Spleen (tissue), 11 donors: ENCODE results near the gene ADGRA1. TPM values are rescaled to one million over a fixed set of nuclear protein-coding genes. Genes with fewer than 3 reads are reported as not detected.

ENCODE experiments used
- DNase-seq: peaks from one replicate; pipeline ENCODE4 v3.0.0-alpha.2; 2020
- H3K27ac ChIP-seq, 8 donors: fragments of 200-600 bp; sonication (generic) in 7 of 8; 1 replicate in 4 of 8; 2 replicates in 4 of 8; pipeline versions ENCODE4 v1.5.0 to v1.8.0; 2016 to 2021; ENCODE audit warnings: inconsistent platforms in 4 of 8, mild to moderate bottlenecking in 4 of 8, moderate library complexity in 1 of 8
- H3K27me3 ChIP-seq, 7 donors: fragments of 200-600 bp; sonication (generic) in 6 of 7; replicated peaks in 1 of 7; 1 replicate in 4 of 7; 2 replicates in 3 of 7; pipeline versions ENCODE4 v1.5.0 to v1.8.0; 2016 to 2021; ENCODE audit warnings: inconsistent platforms in 3 of 7, mild to moderate bottlenecking in 1 of 7
- H3K36me3 ChIP-seq, 6 donors: fragments of 200-600 bp; sonication (generic) in 5 of 6; 1 replicate in 4 of 6; 2 replicates in 2 of 6; pipeline versions ENCODE4 v1.5.0 to v1.8.0; 2016 to 2021; ENCODE audit warnings: inconsistent platforms in 2 of 6
- H3K4me1 ChIP-seq, 6 donors: fragments of 200-600 bp; sonication (generic) in 5 of 6; 1 replicate in 3 of 6; 2 replicates in 3 of 6; pipeline versions ENCODE4 v1.5.0 to v1.8.0; 2016 to 2021; ENCODE audit warnings: inconsistent platforms in 3 of 6
- H3K4me3 ChIP-seq, 8 donors: fragments of 200-600 bp; sonication (generic) in 7 of 8; 1 replicate in 4 of 8; 2 replicates in 4 of 8; pipeline versions ENCODE4 v1.5.0 to v1.8.0; 2016 to 2021; ENCODE audit warnings: inconsistent platforms in 4 of 8, mild to moderate bottlenecking in 4 of 8, moderate library complexity in 2 of 8
- H3K9me3 ChIP-seq, 8 donors: fragments of 200-600 bp; sonication (generic) in 7 of 8; 1 replicate in 4 of 8; 2 replicates in 4 of 8; pipeline versions ENCODE4 v1.5.0 to v1.8.0; 2016 to 2021; ENCODE audit warnings: inconsistent platforms in 4 of 8
- POLR2A ChIP-seq, 3 donors: fragments of 450-650 bp; IDR thresholded peaks; one replicate each; pipeline ENCODE4 v1.5.1; 2017; ENCODE audit warnings: antibody characterized with exemption in 3 of 3, mild to moderate bottlenecking in 1 of 3
- POLR2AphosphoS5 ChIP-seq, 3 donors: sonication (generic); formaldehyde crosslinking; IDR thresholded peaks; one replicate each; pipeline ENCODE4 v1.5.1; 2017; ENCODE audit warnings: antibody characterized with exemption in 3 of 3
- WGBS, 5 donors: extraction: QIAGEN DNeasy Blood & Tissue Kit in 3 of 5; methylation state at CpG; one replicate each; pipeline versions ENCODE4 v1.1.5 to v1.1.7; 2013 to 2018; 5-methylcytosine and 5-hydroxymethylcytosine counted together
- intact Hi-C: fragments of 100-400 bp; cut with DNase I; formaldehyde crosslinking; loops from one replicate; pipeline ENCODE4 v1.15.0; 2023; ENCODE audit warnings: low total_unique reads
- polyA plus RNA-seq, 3 donors: library from polyadenylated mRNA; stranded (reverse); fragments of 200-250 nt; gene quantifications; one replicate each; pipeline ENCODE4 v1.2.1, GENCODE V29; 2013
- total RNA-seq, 7 donors: library from RNA; depleted of rRNA in 3 of 7; stranded (reverse); fragments of >200 nt in 3 of 7; fragmentation: NEBNext Ultra II Directional in 4 of 7; extraction: Animal tissue kit (Norgen Biotek cat#: 25700) in 4 of 7; gene quantifications; one replicate each; pipeline versions ENCODE4 v1.1.0 to v1.2.1, GENCODE V29; 2016 to 2021
- TF ChIP-seq, protein P1 (sequence below), 11 experiments: fragments of 200-600 bp in 7 of 11; fragments of 450-650 bp in 4 of 11; sonication (generic) in 4 of 11; IDR thresholded peaks in 8 of 11; conservative IDR thresholded peaks in 3 of 11; 1 replicate in 7 of 11; 2 replicates in 4 of 11; pipeline versions ENCODE4 v1.4.0 to v1.8.0; 2016 to 2021; ENCODE audit warnings: antibody characterized with exemption in 11 of 11, inconsistent platforms in 4 of 11, mild to moderate bottlenecking in 1 of 11
- donor health status: healthy with polysubstance abuse.
- donor health status: DM: no; HTN: no; CAD: no; lungs with moderate emphysema.
- donor health status: DM: no; HTN: no; CAD: no.
- donor health status: Bipolar disorder and iron deficiency.
- donor health status: healthy.
- donor health status: DM: no; HTN: no; CAD: no.
- donor health status: DM: yes; HTN: yes; CAD: no.

Gene ADGRA1
- total and polyA plus RNA-seq, 10 donors = 0.02 to 0.34 (median 0.19) TPM; not detected in 6

DNA sequence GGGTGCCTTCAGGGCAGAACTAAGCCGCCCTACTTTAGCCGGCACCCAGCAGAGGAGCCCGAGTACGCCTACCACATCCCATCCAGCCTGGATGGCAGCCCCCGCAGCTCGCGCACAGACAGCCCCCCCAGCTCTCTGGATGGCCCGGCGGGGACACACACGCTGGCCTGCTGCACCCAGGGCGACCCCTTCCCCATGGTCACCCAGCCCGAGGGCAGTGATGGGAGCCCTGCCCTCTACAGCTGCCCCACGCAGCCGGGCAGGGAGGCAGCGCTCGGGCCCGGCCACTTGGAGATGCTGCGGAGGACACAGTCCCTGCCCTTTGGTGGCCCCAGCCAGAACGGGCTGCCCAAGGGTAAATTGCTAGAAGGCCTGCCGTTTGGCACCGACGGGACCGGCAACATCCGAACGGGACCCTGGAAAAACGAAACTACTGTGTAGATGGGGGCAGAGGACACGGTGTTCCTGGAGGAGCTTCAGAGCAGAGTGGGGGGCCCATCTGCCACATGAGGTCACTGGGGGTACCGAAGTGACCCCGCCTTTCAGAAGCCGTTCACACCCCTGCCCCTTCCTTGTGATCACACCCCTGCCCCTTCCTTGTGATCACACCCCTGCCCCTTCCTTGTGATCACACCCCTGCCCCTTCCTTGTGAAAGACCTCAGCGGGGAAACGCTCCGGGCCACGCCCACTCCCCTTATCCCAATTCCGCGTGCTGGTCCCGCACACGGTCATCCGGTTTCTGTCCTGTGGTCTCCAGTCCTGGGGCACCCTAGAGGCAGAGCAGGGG lies 41.5 kb downstream of the ADGRA1 start:
- no peak overlapping the region for H3K4me3 ChIP-seq
- TF ChIP-seq POLR2A (IDR thresholded peaks at IDR 0.05) (no peak), POLR2AphosphoS5 (IDR thresholded peaks at IDR 0.05) (no peak)
- TF ChIP-seq, protein P1, sequence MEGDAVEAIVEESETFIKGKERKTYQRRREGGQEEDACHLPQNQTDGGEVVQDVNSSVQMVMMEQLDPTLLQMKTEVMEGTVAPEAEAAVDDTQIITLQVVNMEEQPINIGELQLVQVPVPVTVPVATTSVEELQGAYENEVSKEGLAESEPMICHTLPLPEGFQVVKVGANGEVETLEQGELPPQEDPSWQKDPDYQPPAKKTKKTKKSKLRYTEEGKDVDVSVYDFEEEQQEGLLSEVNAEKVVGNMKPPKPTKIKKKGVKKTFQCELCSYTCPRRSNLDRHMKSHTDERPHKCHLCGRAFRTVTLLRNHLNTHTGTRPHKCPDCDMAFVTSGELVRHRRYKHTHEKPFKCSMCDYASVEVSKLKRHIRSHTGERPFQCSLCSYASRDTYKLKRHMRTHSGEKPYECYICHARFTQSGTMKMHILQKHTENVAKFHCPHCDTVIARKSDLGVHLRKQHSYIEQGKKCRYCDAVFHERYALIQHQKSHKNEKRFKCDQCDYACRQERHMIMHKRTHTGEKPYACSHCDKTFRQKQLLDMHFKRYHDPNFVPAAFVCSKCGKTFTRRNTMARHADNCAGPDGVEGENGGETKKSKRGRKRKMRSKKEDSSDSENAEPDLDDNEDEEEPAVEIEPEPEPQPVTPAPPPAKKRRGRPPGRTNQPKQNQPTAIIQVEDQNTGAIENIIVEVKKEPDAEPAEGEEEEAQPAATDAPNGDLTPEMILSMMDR (IDR thresholded peaks at IDR 0.05 in 8 of 11, conservative IDR thresholded peaks at IDR 0.05 in 3 of 11) = no peak
- peaks cover 0 to 31% (median 22%) of the 10 kb centered on the region in 7 donors for H3K27me3 ChIP-seq
- peaks cover 0 to 12% (median 4%) of the 10 kb centered on the region in 8 donors for H3K9me3 ChIP-seq
- H3K4me1 ChIP-seq = no peaks in the 10 kb centered on the region
- no peak for DNase-seq
- H3K36me3 ChIP-seq = no peaks in the 10 kb centered on the region
- intact Hi-C loops = loop anchor here (10.0 kb wide), 1 partner anchor 194 kb away; no protein-coding TSS in a partner anchor
- H3K27ac ChIP-seq = no peak overlapping the region
- WGBS, 5 donors = 80 to 89% (median 87%) methylated on average over 31 to 39 of the region's 39 CpGs

DNA sequence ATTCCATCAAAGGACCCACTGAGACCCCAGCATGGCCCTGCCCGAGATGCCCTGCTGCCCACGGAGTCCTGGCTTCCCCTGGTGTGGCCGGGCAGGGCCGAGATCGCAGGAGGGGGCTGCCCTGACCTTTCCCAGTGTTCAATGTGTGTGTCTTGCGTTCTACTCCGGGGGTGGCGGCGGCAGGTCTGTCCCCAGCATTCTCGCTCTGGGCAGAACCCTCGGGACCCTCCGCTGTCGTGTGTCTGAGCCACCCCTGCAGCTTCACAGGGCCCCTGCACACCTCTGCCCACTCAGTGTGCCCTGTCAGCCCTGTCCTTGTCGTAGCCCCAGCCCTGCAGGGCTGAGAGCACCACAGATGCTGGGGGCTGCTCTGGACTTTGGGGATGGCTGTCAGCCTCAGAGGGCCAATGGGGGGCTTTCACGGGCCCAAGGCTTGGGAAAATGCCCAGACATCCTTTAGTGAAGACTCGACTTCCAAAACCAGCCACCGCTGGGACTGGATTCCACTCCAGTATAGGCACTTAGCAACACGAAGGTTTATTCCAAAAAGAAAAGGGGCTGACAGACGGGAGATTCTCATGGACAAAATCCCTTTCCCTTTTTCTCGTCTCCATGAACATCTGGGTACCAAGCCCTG lies 42.3 kb downstream of the ADGRA1 start:
- Histone ChIP-seq H3K27me3 (peaks cover 0 to 24% (median 15%) of the 10 kb centered on the region in 7 donors), H3K9me3 (peaks cover 0 to 12% (median 4%) of the 10 kb centered on the region in 8 donors), H3K4me3 (no peak overlapping the region), H3K36me3 (no peaks in the 10 kb centered on the region), H3K27ac (no peak overlapping the region), H3K4me1 (peaks cover 0 to under 1% (median 0%) of the 10 kb centered on the region in 6 donors)
- WGBS, 5 donors = 63 to 80% (median 77%) methylated on average over 17 to 20 of the region's 20 CpGs
- TF ChIP-seq POLR2AphosphoS5 (IDR thresholded peaks at IDR 0.05) (no peak), POLR2A (IDR thresholded peaks at IDR 0.05) (no peak)
- TF ChIP-seq, protein P1 (IDR thresholded peaks at IDR 0.05 in 8 of 11, conservative IDR thresholded peaks at IDR 0.05 in 3 of 11) = no peak
- intact Hi-C loops = loop anchor here (10.0 kb wide), 1 partner anchor 195 kb away; no protein-coding TSS in a partner anchor
- no peak for DNase-seq

DNA sequence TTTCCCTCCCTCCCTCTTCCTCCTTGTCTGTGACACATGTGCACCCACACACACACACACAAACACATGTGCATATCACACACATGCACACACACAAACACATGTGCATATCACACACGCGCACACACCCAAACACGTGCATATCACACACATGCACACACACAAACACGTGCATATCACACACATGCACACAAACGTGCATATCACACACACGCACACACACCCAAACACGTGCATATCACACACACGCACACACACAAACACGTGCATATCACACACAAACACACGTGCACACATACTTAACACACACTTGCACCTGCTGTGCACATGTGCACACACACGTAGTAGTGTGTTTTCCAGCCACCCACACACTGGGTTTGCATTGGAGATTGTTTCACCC lies 42.9 kb downstream of the ADGRA1 start:
- Histone ChIP-seq H3K9me3 (peaks cover 0 to 12% (median 4%) of the 10 kb centered on the region in 8 donors), H3K4me3 (no peak overlapping the region), H3K4me1 (peaks cover 0 to 3% (median 0%) of the 10 kb centered on the region in 6 donors), H3K27ac (no peak overlapping the region), H3K27me3 (peaks cover 0 to 18% (median 11%) of the 10 kb centered on the region in 7 donors), H3K36me3 (no peaks in the 10 kb centered on the region)
- TF ChIP-seq, protein P1 (IDR thresholded peaks at IDR 0.05 in 8 of 11, conservative IDR thresholded peaks at IDR 0.05 in 3 of 11) = no peak
- TF ChIP-seq POLR2A (IDR thresholded peaks at IDR 0.05) = no peak
- no peak for TF ChIP-seq POLR2AphosphoS5 (IDR thresholded peaks at IDR 0.05)
- intact Hi-C loops = no loop called here
- no peak for DNase-seq
- WGBS, 5 donors = 77 to 94% (median 88%) methylated on average over 11 of the region's 11 CpGs

DNA sequence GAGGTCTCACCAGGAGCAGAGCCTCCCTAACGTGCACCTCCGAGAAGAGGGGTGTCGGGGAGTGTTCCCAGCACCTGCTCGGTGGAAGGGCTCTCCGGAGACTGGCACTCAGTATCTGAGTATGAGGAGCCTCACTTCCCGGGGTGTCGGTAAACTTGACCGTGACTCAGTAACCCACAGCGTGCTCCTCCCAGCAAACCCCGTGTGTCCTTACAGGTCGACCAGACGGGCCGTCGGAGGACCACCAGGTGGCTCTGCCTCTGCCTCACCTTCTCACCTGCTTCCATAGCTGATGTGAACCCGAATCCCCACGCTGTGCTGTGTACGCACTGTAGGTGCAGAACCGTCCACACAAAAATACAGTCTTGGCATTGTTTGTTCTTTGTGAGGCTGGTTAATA lies 43.3 kb downstream of the ADGRA1 start:
- no peaks in the 10 kb centered on the region for H3K36me3 ChIP-seq
- H3K4me1 ChIP-seq = peaks cover 0 to 3% (median 0%) of the 10 kb centered on the region in 6 donors
- no peak overlapping the region for H3K4me3 ChIP-seq
- peaks cover 0 to 12% (median 4%) of the 10 kb centered on the region in 8 donors for H3K9me3 ChIP-seq
- intact Hi-C loops = no loop called here
- TF ChIP-seq, protein P1 (IDR thresholded peaks at IDR 0.05 in 8 of 11, conservative IDR thresholded peaks at IDR 0.05 in 3 of 11) = no peak
- no peak for TF ChIP-seq POLR2AphosphoS5 (IDR thresholded peaks at IDR 0.05)
- no peak for TF ChIP-seq POLR2A (IDR thresholded peaks at IDR 0.05)
- DNase-seq = peak; percentile 67
- peaks cover 0 to 14% (median 7%) of the 10 kb centered on the region in 7 donors for H3K27me3 ChIP-seq
- WGBS, 5 donors = 80 to 83% (median 83%) methylated on average over 13 to 18 of the region's 18 CpGs
- no peak overlapping the region for H3K27ac ChIP-seq
